Mesenchymal stem cell (in vitro differentiated cells and primary cell): ENCODE data around the gene SLFN12.
"Not testable (repeated sequence)": the region's sequence is repeated elsewhere in the genome, so short reads cannot be mapped to it uniquely, and the experiment has no call there.

Experiments used
- DNase-seq: peaks from one replicate; pipeline ENCODE4 v3.0.0-alpha.2; 2013
- H2AFZ ChIP-seq: one replicate; pipeline ENCODE4 v1.6.1; 2013; ENCODE audit warnings: low read depth, mild to moderate bottlenecking, control low read depth, inconsistent platforms, low read length, moderate library complexity
- H2AK5ac ChIP-seq: 2 replicates; pipeline ENCODE4 v1.6.1; 2013; ENCODE audit warnings: low read length, moderate library complexity, mild to moderate bottlenecking, inconsistent platforms; ENCODE audit not compliant: severe bottlenecking
- H2BK120ac ChIP-seq: one replicate; pipeline ENCODE4 v1.6.1; 2013; ENCODE audit warnings: low read depth, mild to moderate bottlenecking, inconsistent platforms, low read length, moderate library complexity
- H2BK12ac ChIP-seq, 2 experiments: one replicate each; pipeline ENCODE4 v1.6.1; 2013; ENCODE audit warnings: inconsistent platforms in 2 of 2, low read length in 2 of 2, mild to moderate bottlenecking in 2 of 2, moderate library complexity in 2 of 2, control low read depth in 1 of 2
- H2BK15ac ChIP-seq: one replicate; pipeline ENCODE4 v1.6.1; 2013; ENCODE audit warnings: mild to moderate bottlenecking, low read depth, inconsistent platforms; ENCODE audit not compliant: poor library complexity, severe bottlenecking
- H2BK5ac ChIP-seq: 2 replicates; pipeline ENCODE4 v1.6.1; 2013; ENCODE audit warnings: low read depth, mild to moderate bottlenecking, low read length, control low read depth, inconsistent platforms; ENCODE audit not compliant: poor library complexity, severe bottlenecking
- H3K14ac ChIP-seq, 2 experiments: one replicate each; pipeline ENCODE4 v1.6.1; 2013; ENCODE audit warnings: inconsistent platforms in 2 of 2, low read length in 2 of 2, control low read depth in 1 of 2, mild to moderate bottlenecking in 1 of 2, moderate library complexity in 1 of 2
- H3K18ac ChIP-seq, 2 experiments: one replicate each; pipeline ENCODE4 v1.6.1; 2013; ENCODE audit warnings: inconsistent platforms in 2 of 2, low read length in 2 of 2, control low read depth in 1 of 2, low read depth in 1 of 2, mild to moderate bottlenecking in 1 of 2
- H3K23ac ChIP-seq, 2 experiments: one replicate each; pipeline ENCODE4 v1.6.1; 2013; ENCODE audit warnings: inconsistent platforms in 2 of 2, low read length in 2 of 2, mild to moderate bottlenecking in 2 of 2, moderate library complexity in 2 of 2, control low read depth in 1 of 2
- H3K27ac ChIP-seq: 2 replicates; pipeline ENCODE4 v1.5.1; 2013; ENCODE audit warnings: mild to moderate bottlenecking, moderate library complexity, low read length, control low read depth, inconsistent platforms; ENCODE audit not compliant: poor library complexity, severe bottlenecking
- H3K27me3 ChIP-seq, 2 experiments: 2 replicates each; pipeline versions ENCODE4 v1.6.1 to v1.7.0; 2013; ENCODE audit warnings: low read length in 2 of 2, mild to moderate bottlenecking in 2 of 2, moderate library complexity in 2 of 2, control low read depth in 1 of 2, inconsistent platforms in 1 of 2; ENCODE audit not compliant: control insufficient read depth in 1 of 2, insufficient read depth in 1 of 2
- H3K36me3 ChIP-seq, 2 experiments: 2 replicates each; pipeline versions ENCODE4 v1.6.1 to v1.7.0; 2013; ENCODE audit warnings: low read length in 2 of 2, control low read depth in 1 of 2, inconsistent platforms in 1 of 2, low read depth in 1 of 2, mild to moderate bottlenecking in 1 of 2; ENCODE audit not compliant: insufficient read depth in 2 of 2, control insufficient read depth in 1 of 2
- H3K4ac ChIP-seq, 2 experiments: one replicate each; pipeline ENCODE4 v1.6.1; 2013; ENCODE audit warnings: inconsistent platforms in 2 of 2, low read length in 2 of 2, mild to moderate bottlenecking in 2 of 2, moderate library complexity in 2 of 2, control low read depth in 1 of 2, low read depth in 1 of 2
- H3K4me1 ChIP-seq: 2 replicates; pipeline ENCODE4 v1.6.1; 2013; ENCODE audit warnings: low read depth, low read length, control low read depth; ENCODE audit not compliant: control insufficient read depth, insufficient read depth
- H3K4me2 ChIP-seq: 2 replicates; pipeline ENCODE4 v1.6.1; 2013; ENCODE audit warnings: low read length, mild to moderate bottlenecking, inconsistent platforms; ENCODE audit not compliant: poor library complexity, severe bottlenecking
- H3K4me3 ChIP-seq, 2 experiments: 2 replicates each; pipeline versions ENCODE4 v1.5.1 to v1.7.0; 2013; ENCODE audit warnings: low read length in 2 of 2, mild to moderate bottlenecking in 2 of 2, control low read depth in 1 of 2, low read depth in 1 of 2; ENCODE audit not compliant: insufficient read depth in 1 of 2
- H3K79me1 ChIP-seq: replicated peaks from 2 replicates; pipeline ENCODE4 v1.6.1; 2013; ENCODE audit warnings: mild to moderate bottlenecking, control low read depth, low read length, inconsistent platforms; ENCODE audit not compliant: poor library complexity, severe bottlenecking
- H3K9ac ChIP-seq: 2 replicates; pipeline ENCODE4 v1.7.0; 2013; ENCODE audit warnings: mild to moderate bottlenecking, low read length, moderate library complexity
- H3K9me3 ChIP-seq: 2 replicates; pipeline ENCODE4 v1.7.0; 2013; ENCODE audit warnings: mild to moderate bottlenecking, low read length; ENCODE audit not compliant: control insufficient read depth
- H4K8ac ChIP-seq: one replicate; pipeline ENCODE4 v1.6.1; 2013; ENCODE audit warnings: inconsistent platforms, mild to moderate bottlenecking, low read length, moderate library complexity
- H4K91ac ChIP-seq: one replicate; pipeline ENCODE4 v1.6.1; 2013; ENCODE audit warnings: mild to moderate bottlenecking, low read length, inconsistent platforms
- WGBS: methylation state at CpG from one replicate; pipeline ENCODE4 v1.1.7; 2013; ENCODE audit warnings: mixed read lengths; 5-methylcytosine and 5-hydroxymethylcytosine counted together

The SLFN12 gene

DNA sequence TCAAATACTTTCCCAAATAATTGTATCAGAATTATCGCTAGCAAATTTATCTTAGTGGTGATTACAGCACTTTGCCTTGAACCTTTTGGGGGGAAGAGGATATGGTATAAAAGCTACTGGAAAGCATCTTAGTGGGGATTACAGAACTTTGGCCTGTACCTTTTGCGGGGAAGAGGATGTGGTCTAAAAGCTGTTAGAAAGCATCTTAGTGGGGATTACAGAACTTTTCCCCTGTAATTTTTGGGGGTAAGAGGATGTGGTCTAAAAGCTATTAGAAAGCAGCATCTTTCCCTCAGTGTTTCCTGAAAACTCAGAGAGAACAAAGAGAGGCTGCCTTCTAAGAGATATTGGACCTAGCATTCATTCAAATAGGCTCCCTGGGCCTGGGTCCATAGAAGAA, 4.1 kb downstream of the SLFN12 start:
- H2BK12ac ChIP-seq = no peak overlapping the region
- 98% methylated on average over 2 of the region's 2 CpGs for WGBS
- H3K14ac ChIP-seq = no peak overlapping the region
- no peak overlapping the region for H3K27ac ChIP-seq
- H2BK15ac ChIP-seq = no peak overlapping the region
- no peak overlapping the region for H3K4ac ChIP-seq
- no peaks in the 10 kb centered on the region for H3K27me3 ChIP-seq
- no peak overlapping the region for H2AK5ac ChIP-seq
- H2BK5ac ChIP-seq = no peak overlapping the region
- H3K9me3 ChIP-seq = no peaks in the 10 kb centered on the region
- H3K18ac ChIP-seq = no peak overlapping the region
- DNase-seq = no peak
- H3K23ac ChIP-seq = no peak overlapping the region
- no peak overlapping the region for H4K91ac ChIP-seq
- H3K79me1 ChIP-seq = peaks cover 19% of the 10 kb centered on the region
- H4K8ac ChIP-seq = no peak overlapping the region
- H3K9ac ChIP-seq = no peak overlapping the region
- H2AFZ ChIP-seq = no peak overlapping the region
- H3K4me3 ChIP-seq = no peak overlapping the region
- H3K4me1 ChIP-seq = peaks cover 10% of the 10 kb centered on the region
- H2BK120ac ChIP-seq = no peak overlapping the region
- H3K36me3 ChIP-seq = peaks cover 5 to 7% of the 10 kb centered on the region in 2 experiments
- no peak overlapping the region for H3K4me2 ChIP-seq

DNA sequence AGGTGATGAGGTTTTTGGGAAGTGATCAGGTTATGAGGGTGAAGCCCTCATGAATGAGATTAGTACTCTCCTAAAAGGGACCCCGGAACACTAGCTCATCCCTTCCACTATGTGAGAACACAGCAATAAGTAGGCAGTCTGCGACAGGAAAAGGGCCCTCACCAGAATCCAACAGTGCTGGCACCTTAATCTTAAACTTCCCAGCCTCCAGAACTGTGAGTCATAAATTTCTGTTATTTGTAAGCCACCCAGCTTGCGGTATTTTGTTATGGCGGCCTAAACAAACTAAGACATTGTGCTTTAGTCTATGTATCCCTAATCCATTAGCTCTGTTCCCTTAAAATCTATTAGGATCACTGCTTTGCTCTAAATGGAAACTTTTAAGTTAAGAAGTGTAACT, 8.5 kb downstream of the SLFN12 start:
- H2BK5ac ChIP-seq = no peak overlapping the region
- no peak overlapping the region for H2BK15ac ChIP-seq
- H3K4ac ChIP-seq = no peak overlapping the region
- H3K14ac ChIP-seq = no peak overlapping the region
- H3K27me3 ChIP-seq = no peaks in the 10 kb centered on the region
- no peak overlapping the region for H3K9ac ChIP-seq
- peaks cover 22% of the 10 kb centered on the region for H3K79me1 ChIP-seq
- H3K4me1 ChIP-seq = peaks cover under 1% of the 10 kb centered on the region
- no peak overlapping the region for H3K23ac ChIP-seq
- no peak overlapping the region for H2AK5ac ChIP-seq
- DNase-seq = peak; percentile 50
- H2AFZ ChIP-seq = no peak overlapping the region
- H2BK120ac ChIP-seq = no peak overlapping the region
- H3K27ac ChIP-seq = no peak overlapping the region
- H4K91ac ChIP-seq = no peak overlapping the region
- no peak overlapping the region for H3K4me2 ChIP-seq
- H3K9me3 ChIP-seq = no peaks in the 10 kb centered on the region
- no peak overlapping the region for H4K8ac ChIP-seq
- no peak overlapping the region for H2BK12ac ChIP-seq
- WGBS = 90% methylated on average over 4 of the region's 4 CpGs
- H3K4me3 ChIP-seq = no peak overlapping the region
- H3K36me3 ChIP-seq = peaks cover 7 to 32% of the 10 kb centered on the region in 2 experiments
- H3K18ac ChIP-seq = no peak overlapping the region

GRCh38 chr17:35421069-35421468, 11.2 kb downstream of the SLFN12 start:
- not testable (repeated sequence) for DNase-seq, H3K18ac ChIP-seq, H3K14ac ChIP-seq, H2BK15ac ChIP-seq, H3K9me3 ChIP-seq, H3K4ac ChIP-seq, H3K27me3 ChIP-seq, H4K91ac ChIP-seq, H2BK12ac ChIP-seq, H3K23ac ChIP-seq, H2BK5ac ChIP-seq, H3K27ac ChIP-seq, H3K4me2 ChIP-seq, H3K4me3 ChIP-seq, H2AFZ ChIP-seq, H2AK5ac ChIP-seq, H2BK120ac ChIP-seq, H3K9ac ChIP-seq, H4K8ac ChIP-seq, H3K4me1 ChIP-seq
- 92% methylated on average over 6 of the region's 9 CpGs for WGBS
- peaks cover 11 to 40% of the 10 kb centered on the region in 2 experiments for H3K36me3 ChIP-seq
- peaks cover 19% of the 10 kb centered on the region for H3K79me1 ChIP-seq

- Histone ChIP-seq H3K9ac (no peak overlapping the region), H2AK5ac (no peak overlapping the region), H3K4ac (no peak overlapping the region), H3K27ac (no peak overlapping the region), H3K4me3 (no peak overlapping the region), H3K14ac (no peak overlapping the region), H2BK5ac (no peak overlapping the region), H2BK12ac (no peak overlapping the region), H3K18ac (no peak overlapping the region), H3K23ac (no peak overlapping the region), H3K27me3 (no peaks in the 10 kb centered on the region), H2AFZ (no peak overlapping the region), H3K9me3 (peaks cover 16% of the 10 kb centered on the region), H3K4me1 (no peaks in the 10 kb centered on the region), H3K4me2 (no peak overlapping the region), H3K79me1 (peaks cover 17% of the 10 kb centered on the region), H2BK120ac (no peak overlapping the region), H2BK15ac (no peak overlapping the region), H3K36me3 (peaks cover 12 to 50% of the 10 kb centered on the region in 2 experiments), H4K91ac (no peak overlapping the region), H4K8ac (no peak overlapping the region)
- DNase-seq = no peak
- WGBS = 97% methylated on average over 2 of the region's 2 CpGs
Measured at GRCh38 chr17:35416659-35417058, 15.6 kb downstream of the SLFN12 start.
